ENCODE results near the gene TBL1X.

TBL1X gene

GRCh38 chrX:9770319-9770718 is 305.5 kb downstream of the TBL1X start:
- DNase-seq = no peak

- DNase-seq = no peak
Observed at GRCh38 chrX:9772943-9773342, 308.1 kb downstream of the TBL1X start.

GRCh38 chrX:9775930-9776329 is 311.1 kb downstream of the TBL1X start:
- no peak for DNase-seq

GRCh38 chrX:9781941-9782340 is 317.1 kb downstream of the TBL1X start:
- DNase-seq = no peak

DNA sequence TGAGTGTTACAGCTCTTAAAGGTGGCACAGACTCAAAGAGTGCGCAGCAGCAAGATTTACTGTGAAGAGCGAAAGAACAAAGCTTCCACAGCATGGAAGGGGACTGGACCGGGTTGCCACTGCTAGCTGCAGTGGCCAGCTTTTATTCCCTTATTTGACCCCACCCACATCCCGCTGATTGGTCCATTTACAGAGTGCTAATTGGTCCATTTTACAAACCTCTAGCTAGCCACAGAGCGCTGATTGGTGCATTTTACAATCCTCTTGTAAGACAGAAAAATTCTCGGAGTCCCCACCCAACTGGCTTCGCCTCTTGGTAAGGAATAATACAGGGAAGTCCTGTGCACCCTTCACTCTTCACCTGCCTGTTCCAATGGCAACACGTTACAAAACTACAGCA is 319.5 kb downstream of the TBL1X start:
- no peak for DNase-seq

DNA sequence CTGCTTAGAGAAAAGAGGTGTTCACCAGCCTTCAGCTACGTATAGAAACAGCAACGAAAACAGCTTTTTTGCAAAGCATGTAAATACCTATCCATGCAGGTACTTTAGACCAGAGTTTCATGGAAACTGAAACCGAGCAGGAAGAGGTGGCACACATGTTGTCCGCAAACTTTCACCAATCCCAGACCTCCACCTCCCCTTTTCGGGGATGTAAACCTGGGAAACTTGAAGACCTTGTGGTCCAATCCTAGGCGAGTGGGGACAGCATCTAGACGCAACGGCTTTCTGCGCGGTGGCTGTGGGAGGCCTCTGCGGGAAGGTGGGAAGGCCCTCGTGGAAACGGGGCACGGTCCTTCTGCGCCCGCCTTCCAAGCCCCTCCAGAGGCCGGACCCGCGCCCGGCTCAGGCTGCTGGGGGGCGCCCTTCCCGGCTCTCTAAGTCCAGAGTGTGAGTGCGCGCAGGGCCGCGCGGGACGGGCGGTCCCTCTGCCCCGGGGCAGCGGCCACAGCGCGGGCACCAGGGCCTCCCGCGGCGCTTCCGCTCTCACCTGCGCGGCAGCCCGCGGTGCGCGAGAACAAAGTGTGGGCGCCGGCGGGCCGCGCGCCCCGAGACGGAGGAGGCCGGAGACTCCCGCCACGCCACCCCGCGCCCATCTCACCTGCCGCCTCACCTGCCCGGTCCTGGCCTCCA is 320.5 kb downstream of the TBL1X start:
- no peak for DNase-seq

DNA sequence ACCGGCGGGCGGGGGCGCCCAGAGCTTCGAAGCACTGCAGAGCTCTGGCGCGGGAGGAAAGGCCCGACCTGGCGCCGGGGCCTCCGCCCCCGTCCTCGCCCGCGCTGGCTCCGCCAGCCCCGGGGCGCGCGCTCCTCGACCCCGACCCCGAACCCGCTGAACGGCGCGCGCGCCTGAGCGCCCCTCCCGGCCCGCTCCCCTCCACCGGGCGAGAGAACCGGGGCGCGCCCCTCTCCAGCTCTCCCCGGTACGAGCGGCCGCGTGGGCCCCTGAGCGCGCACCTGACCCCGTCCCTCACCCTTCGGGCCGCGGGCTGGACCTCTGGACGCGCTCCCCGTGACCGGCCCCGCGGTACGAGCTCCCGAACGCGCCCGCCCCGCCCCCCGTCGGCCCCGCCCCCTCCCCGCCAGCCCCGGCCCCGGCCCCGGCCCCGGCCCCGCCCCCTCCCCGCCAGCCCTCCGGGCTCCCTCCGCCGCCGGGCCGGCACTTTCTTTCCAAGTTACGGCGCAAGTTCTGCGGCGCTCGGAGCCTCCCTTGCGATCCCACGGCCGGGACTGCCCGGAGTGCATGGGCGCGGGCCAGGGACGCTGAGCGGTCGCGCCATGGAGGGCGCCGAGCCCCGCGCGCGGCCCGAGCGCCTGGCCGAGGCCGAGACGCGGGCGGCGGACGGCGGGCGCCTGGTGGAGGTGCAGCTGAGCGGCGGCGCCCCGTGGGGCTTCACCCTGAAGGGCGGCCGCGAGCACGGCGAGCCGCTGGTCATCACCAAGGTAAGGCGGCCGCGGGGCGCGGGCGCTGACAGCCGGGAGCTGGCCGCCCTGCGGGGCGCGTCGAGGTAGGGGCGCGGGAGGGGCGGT is 321.3 kb downstream of the TBL1X start, which contains the start of gene SHROOM2:
Gene SHROOM2 (plus strand): TSS at position 486 of the 854 bp plus-strand sequence. CDS start 117 bp downstream, at position 603.
- DNase-seq = no peak

DNA sequence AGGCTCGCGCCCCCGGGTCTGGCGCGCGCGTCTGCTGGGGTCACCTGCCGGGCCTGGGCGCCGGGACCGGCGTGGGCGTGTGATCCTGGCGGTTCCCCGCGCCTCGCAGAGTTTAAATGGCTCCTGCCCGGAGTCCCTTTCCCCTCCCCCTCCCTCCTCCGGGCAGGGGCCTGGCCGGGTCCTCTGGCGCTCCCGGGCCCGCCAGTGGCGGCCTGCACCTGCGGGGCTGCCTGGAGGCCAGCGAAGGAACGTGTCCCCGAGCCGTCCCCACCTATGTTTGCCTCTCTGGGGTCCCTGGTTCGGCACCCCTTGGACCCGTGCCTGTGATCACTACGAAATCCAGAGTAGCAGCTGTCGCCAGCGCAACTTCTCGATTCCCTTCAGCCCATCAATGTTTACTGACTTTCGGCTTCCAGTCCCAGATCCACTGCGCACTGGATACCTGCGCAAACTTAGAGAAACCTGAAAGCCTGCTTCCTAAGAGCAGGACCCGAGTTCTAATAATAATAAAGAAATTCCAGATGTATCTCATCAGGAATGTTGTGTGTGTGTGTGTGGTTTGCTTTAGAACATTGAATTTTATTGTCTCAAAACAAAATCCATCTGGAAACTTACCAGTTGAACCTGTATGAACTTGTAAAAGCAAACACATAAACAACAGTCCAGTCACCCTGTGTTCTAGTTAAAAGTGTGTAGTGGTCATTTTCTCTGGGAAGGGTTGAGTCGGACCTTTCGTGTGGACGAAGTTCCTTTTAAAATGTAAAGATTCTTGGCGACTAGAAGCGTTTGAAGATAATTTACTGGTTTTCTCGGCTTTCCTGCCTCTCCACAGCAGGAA is 322.2 kb downstream of the TBL1X start:
- no peak for DNase-seq

DNA sequence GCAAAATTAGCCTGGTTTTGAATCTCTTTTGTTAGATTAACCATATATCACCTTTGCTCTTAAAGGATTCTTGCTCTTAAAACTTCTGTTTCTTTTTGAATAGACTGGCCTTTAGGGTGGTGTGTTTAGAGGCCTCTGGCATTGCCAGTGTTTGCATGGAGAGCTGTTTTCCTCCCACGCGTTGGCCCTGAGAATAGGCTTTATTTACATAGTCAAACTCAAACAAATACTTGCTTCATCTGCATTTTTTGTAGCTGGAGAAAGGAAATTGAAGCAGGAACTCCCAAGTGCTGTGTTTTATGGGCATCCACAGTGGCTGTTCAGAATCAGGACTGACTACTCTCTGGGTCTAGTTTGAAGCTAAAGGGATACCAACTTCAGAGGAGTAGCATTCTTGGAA is 324.1 kb downstream of the TBL1X start:
- DNase-seq = no peak

- no peak for DNase-seq
Observed at GRCh38 chrX:9789555-9789954, 324.7 kb downstream of the TBL1X start.

Measured in fibroblast of skin of back (primary cell).